GM19238 (cell line): ENCODE measurements around the gene SIRPA.

Source experiments
- DNase-seq: peaks from one replicate; pipeline ENCODE4 v3.0.0; 2011; ENCODE audit warnings: low spot score; ENCODE audit not compliant: insufficient read length

SIRPA gene

DNA sequence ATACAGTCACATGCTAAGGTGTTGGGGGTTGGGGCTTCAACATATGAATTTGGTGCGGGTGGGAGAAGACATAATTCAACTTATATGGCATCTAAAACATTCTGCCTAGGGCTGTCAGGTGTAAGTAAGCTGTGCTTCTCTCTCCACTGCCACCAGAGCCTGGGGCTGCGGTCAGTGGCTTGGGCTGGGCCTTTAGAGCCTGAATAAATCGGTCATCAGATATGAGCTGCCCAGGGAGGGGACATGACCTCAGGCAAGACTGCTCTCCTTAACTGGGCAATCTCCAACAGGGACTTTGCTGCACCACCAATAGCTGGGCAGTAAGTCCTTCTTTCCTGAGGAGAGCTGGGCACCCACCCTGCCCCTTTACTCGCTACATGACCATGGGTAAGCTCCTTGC, 24.9 kb upstream of the SIRPA start:
- no peak for DNase-seq

- DNase-seq: peak; percentile 18
Measured at GRCh38 chr20:1870792-1871550, 24.2 kb upstream of the SIRPA start.

- DNase-seq: no peak
Measured at GRCh38 chr20:1871807-1872458, 23.3 kb upstream of the SIRPA start.

GRCh38 chr20:1872459-1873097, 22.6 kb upstream of the SIRPA start:
- DNase-seq: no peak

DNA sequence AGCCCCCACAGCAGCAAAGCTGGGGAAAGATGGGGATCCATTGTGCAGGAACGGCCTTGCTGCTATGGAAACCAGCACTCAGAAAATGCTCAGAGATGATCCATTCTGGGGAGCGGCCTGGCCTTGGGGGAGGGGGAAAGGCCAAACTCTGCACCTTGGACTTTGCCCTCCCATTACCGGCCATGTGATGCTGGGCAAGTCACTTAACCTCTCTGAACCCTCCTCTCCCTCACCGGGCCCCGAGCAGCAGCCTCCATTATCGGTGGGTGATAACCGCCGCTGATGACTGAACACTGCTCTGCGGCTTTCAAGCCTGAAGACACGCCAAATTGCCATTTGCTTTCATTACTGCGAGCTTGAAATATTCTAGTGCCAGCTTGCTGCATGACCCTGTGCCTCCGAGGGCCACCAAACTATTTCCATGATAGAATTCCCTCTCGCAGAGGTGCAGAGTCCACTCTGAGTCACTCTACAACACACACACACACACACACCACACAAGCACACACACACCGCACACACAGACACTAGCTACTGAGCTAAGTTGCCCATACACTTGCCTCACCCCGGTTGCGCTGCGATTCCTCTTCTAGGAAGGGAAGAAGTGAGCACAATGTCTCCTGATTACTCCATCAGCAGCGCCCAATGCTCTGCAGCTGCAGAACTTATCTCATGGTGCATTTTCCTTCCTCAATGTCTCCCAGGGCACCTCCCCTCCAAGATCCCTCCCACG, 20.6 kb upstream of the SIRPA start:
- no peak for DNase-seq

- DNase-seq: no peak
Measured at GRCh38 chr20:1875183-1875554, 20.0 kb upstream of the SIRPA start.

- DNase-seq: no peak
Measured at GRCh38 chr20:1875762-1876161, 19.4 kb upstream of the SIRPA start.

DNA sequence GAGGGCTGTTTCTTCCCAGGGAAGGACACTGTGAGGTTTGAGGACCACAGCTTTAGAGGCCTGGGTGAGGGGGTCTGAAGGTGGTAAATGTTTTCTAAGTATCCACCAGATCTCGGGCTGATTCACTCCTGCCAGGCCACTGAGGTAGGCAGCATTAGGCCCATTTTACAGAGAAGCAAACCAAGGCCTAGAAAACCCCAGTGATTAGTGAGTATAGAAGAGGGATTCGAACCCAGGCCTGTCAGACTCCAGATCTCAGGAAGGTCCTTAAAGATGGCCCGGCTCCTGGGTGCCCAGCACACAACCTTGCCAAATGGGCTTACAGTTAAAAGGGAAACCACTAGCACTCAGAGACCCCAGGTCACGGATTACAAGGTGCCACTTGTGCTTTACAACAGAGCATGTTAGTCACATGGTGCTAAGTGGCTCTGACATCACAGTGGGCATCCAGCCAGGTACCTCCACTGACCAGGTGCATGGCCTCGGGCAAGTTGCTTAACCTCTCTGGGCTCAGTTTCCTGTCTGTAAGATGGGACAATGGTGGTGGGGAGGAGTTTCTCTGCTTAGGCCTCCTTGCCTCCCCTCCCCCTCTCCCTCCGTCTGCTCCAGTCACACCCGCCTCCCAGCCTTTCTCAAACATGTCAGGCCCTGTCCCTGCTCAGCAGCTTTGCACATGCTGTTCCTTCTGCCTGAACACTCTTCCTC, 18.8 kb upstream of the SIRPA start:
- DNase-seq: no peak

GRCh38 chr20:1876975-1877608, 18.1 kb upstream of the SIRPA start:
- peak; percentile 68 for DNase-seq

DNA sequence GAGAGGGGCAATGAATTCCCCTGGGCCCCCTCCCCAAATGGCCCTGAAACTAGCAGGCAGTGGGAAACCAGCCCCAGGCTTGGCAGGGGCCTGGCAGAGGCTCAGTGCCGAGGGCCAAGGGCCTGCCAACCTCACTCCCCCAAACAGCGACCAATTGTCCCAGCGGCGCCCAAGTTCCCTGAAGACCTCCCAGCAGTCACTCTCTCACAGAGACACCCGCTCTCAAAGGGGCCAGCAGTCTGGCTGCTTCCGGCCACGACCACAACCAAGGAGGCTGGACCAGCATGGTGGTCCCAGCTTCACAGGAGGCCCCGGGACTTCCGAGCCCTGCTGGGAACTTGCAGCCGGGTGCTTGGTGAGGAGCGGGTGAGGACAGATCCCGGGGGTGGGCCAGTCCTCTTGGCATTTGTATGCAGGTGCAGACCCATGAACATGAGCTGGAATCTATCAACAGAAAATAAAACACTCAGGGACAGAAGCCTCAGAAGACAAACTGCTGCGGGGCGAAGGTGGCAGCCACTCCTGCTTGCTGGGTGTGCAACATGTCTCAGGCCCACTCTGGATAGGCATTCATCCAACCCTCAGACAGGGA, 17.5 kb upstream of the SIRPA start:
- no peak for DNase-seq

GRCh38 chr20:1879369-1879768, 15.8 kb upstream of the SIRPA start:
- DNase-seq: no peak

GRCh38 chr20:1879934-1880333, 15.3 kb upstream of the SIRPA start:
- no peak for DNase-seq

DNA sequence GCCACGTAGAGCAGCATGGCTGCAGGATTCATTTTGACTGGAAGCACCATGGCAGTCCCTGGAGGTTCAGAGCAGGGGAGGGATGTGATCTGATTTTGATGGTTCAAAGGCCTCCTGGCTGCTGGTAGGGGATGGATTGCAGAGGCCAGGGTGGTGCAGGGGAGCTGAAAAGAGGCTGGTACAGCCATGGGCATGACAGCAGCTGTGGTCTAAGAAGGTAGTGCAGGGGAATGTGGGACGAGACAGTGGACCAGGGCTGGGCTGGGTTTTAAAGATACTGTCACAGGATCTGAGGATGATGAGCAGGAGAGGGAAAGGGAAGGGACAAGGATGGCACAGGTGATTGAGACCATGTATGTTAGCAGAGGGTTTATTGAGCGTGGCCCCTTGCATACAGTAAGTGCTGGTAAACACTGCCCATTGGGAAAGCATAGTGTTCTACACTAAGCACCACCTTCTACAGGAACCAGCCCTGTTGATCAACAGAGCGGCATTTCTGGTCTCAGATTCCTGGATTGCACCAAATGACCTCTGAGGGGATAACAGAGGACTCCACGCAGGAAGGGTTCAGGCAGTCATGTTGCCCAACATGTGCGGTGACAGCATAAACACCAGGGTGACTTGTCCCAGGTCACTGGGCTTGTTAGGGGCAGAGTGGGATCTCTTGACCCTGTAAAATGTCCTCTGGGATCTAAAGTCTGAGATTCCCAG, 14.5 kb upstream of the SIRPA start:
- no peak for DNase-seq

DNA sequence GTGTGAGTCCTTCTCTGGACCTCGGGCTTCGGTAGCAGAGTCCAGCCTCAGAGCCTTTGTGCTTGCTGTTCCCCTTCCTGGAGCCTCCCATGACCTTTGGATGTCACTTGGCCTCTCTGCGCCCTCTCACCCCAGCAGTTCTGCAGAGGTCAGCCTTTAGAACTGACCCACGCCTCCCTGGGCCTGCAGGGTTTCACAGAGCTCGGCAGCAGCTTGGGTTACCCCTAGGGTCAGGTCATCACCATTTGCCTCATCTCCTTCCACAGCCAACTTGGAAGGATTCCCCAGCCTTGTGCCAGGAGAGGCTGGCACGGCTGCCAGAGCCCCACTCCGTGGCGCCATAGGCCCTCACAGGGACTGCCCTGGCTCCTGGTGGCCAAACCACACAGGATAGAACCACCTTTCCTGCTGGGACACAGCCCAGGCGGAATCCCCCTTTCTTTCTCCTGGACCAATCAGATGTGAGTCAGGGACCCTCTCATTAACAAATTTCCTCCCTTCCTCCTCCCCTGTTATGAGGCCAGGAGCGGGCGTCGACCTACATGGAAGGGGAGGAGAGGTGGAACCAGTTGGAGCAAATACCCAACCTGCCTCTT, 13.9 kb upstream of the SIRPA start:
- DNase-seq: no peak

DNA sequence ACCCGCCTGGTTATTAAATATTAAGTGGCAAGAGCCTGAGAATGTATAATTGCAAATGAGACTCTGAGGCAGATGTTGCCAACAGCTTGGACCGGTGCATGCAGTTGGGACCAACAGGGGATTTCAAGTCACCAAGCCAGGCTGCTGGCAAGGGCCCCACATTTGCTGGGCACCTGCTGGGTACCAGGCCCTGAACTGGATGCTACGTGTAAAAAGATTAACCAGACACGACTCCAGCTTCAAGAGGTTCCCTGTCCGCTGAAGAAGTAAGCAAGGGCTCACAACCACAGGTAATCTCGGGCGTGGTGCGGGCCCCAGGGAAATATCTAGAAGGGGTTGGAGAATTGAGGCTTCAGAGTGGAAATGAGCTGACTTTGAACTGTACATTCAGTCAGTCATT, 13.2 kb upstream of the SIRPA start:
- DNase-seq: no peak

- no peak for DNase-seq
Measured at GRCh38 chr20:1883986-1884385, 11.2 kb upstream of the SIRPA start.

GRCh38 chr20:1885254-1885653, 10.0 kb upstream of the SIRPA start:
- no peak for DNase-seq

GRCh38 chr20:1885940-1886693, 9.1 kb upstream of the SIRPA start:
- no peak for DNase-seq

GRCh38 chr20:1887321-1887720, 7.9 kb upstream of the SIRPA start:
- no peak for DNase-seq
